Sigmoid colon (tissue), 3 donors: ENCODE data around the gene KLHL8.

ENCODE experiments used
- CTCF ChIP-seq, 4 experiments: fragments of 450-650 bp in 3 of 4; fragments of 200-600 bp in 1 of 4; IDR thresholded peaks; one replicate each; pipeline ENCODE4 v1.5.1; 2016 to 2019; ENCODE audit warnings: antibody characterized with exemption in 4 of 4, mild to moderate bottlenecking in 3 of 4, moderate library complexity in 2 of 4
- POLR2A ChIP-seq, 2 donors: fragments of 450-650 bp; IDR thresholded peaks; one replicate each; pipeline ENCODE4 v1.6.1; 2016; ENCODE audit warnings: antibody characterized with exemption in 2 of 2, mild to moderate bottlenecking in 2 of 2, moderate library complexity in 2 of 2

GRCh38 chr4:87211249-87211952 is 9.0 kb downstream of the KLHL8 start:
- TF ChIP-seq CTCF (IDR thresholded peaks at IDR 0.05) = no peak
- TF ChIP-seq POLR2A (IDR thresholded peaks at IDR 0.05) = no peak
